HepG2 (cell line): ENCODE data around the gene EWSR1. TPM values are rescaled to one million over a fixed set of nuclear protein-coding genes. Genes with fewer than 3 reads are reported as not detected.

ENCODE experiments used
- ATAC-seq: fragments of 200-7000 bp; cut with Tn5 transposase; 3 replicates; pipeline ENCODE4 v1.9.1; 2020; ENCODE audit warnings: mild to moderate bottlenecking, moderate library complexity
- BruUV-seq: library from RNA; stranded (reverse); fragments of 400-500 nt; replicated peaks from 2 replicates; lab custom pipeline; 2021; lab: Mats Ljungman, UMichigan
- CTCF ChIA-PET: fragments of 300-600 bp; formaldehyde crosslinking; extraction: SDS; loops from one replicate; lab custom pipeline; 2021; ENCODE audit warnings: low total read pairs, inconsistent platforms, low intra/inter-chr PET ratio; lab: Yijun Ruan, JAX
- POLR2A ChIA-PET: fragments of 350-600 bp; sonication (Branson Sonifier 250); formaldehyde crosslinking; loops from one replicate; lab custom pipeline; 2020; ENCODE audit warnings: antibody characterized with exemption, inconsistent platforms; lab: Yijun Ruan, JAX
- DNase-seq: peaks from one replicate; pipeline ENCODE4 v3.0.0-alpha.2; 2015; ENCODE audit warnings: low spot score
- FAIRE-seq: peaks from 3 replicates; lab custom pipeline; 2011; peaks lifted over from hg19 to GRCh38; lab: Jason Lieb, UNC
- H2AFZ ChIP-seq: one replicate; pipeline ENCODE4 v1.6.1; 2011; ENCODE audit warnings: low read length, inconsistent platforms
- H3K27ac ChIP-seq: fragments of 300-600 bp; 3 replicates; pipeline ENCODE4 v1.8.0; 2011; ENCODE audit warnings: mixed run types, mild to moderate bottlenecking, mixed read lengths, low read length, inconsistent platforms; ENCODE audit not compliant: insufficient read depth; ENCODE audit errors: extremely low read length
- H3K27me3 ChIP-seq, 2 experiments: fragments of 200-600 bp in 1 of 2; 2 replicates in 1 of 2; 3 replicates in 1 of 2; pipeline versions ENCODE4 v1.6.0 to v1.8.0; 2011; ENCODE audit warnings: low read length in 2 of 2, mild to moderate bottlenecking in 2 of 2, moderate library complexity in 2 of 2, inconsistent platforms in 1 of 2; ENCODE audit not compliant: insufficient read depth in 2 of 2, control insufficient read depth in 1 of 2
- H3K36me3 ChIP-seq, 2 experiments: fragments of 200-600 bp in 1 of 2; replicated peaks in 1 of 2; 2 replicates in 1 of 2; 3 replicates in 1 of 2; pipeline versions ENCODE4 v1.5.1 to v1.8.0; 2011; ENCODE audit warnings: low read length in 2 of 2, inconsistent platforms in 1 of 2; ENCODE audit not compliant: insufficient read depth in 2 of 2, control insufficient read depth in 1 of 2
- H3K4me1 ChIP-seq: 2 replicates; pipeline ENCODE4 v1.5.1; 2012; ENCODE audit warnings: low read length, inconsistent platforms; ENCODE audit not compliant: insufficient read depth
- H3K4me2 ChIP-seq: 2 replicates; pipeline ENCODE4 v1.6.0; 2011; ENCODE audit warnings: low read depth, low read length, inconsistent platforms
- H3K4me3 ChIP-seq, 3 experiments: fragments of 200-600 bp in 1 of 3; sonication (generic), shearing (Covaris generic) in 1 of 3; replicated peaks in 1 of 3; 2 replicates each; pipeline ENCODE4 v1.5.1; 2011 to 2016; ENCODE audit warnings: low read length in 3 of 3, inconsistent platforms in 2 of 3, low read depth in 2 of 3, mild to moderate bottlenecking in 2 of 3, control low read depth in 1 of 3, mixed read lengths in 1 of 3; ENCODE audit not compliant: insufficient read depth in 1 of 3
- H3K79me2 ChIP-seq: one replicate; pipeline ENCODE4 v1.6.1; 2011; ENCODE audit warnings: low read length, inconsistent platforms; ENCODE audit not compliant: insufficient read depth
- H3K9ac ChIP-seq: 2 replicates; pipeline ENCODE4 v1.6.0; 2011; ENCODE audit warnings: mild to moderate bottlenecking, low read depth, low read length, inconsistent platforms; ENCODE audit not compliant: insufficient read depth
- H3K9me3 ChIP-seq: 2 replicates; pipeline ENCODE4 v1.5.1; 2012; ENCODE audit warnings: mild to moderate bottlenecking, low read length
- H4K20me1 ChIP-seq: 2 replicates; pipeline ENCODE4 v1.6.0; 2011; ENCODE audit warnings: inconsistent platforms, mild to moderate bottlenecking, low read length, moderate library complexity; ENCODE audit not compliant: insufficient read depth
- BRF2 ChIP-seq: sonication (generic); formaldehyde crosslinking; IDR thresholded peaks from 2 replicates; pipeline ENCODE4 v1.8.1; 2022; ENCODE audit warnings: mild to moderate bottlenecking, missing genetic modification reagents
- CEBPB ChIP-seq: IDR thresholded peaks from 2 replicates; pipeline ENCODE4 v1.6.1; 2011; ENCODE audit warnings: low read depth, low read length, improper control_type of control experiment, borderline replicate concordance
- DZIP1 ChIP-seq: sonication (generic); formaldehyde crosslinking; IDR thresholded peaks from 2 replicates; pipeline ENCODE4 v1.5.0; 2020; ENCODE audit warnings: mild to moderate bottlenecking, missing genetic modification reagents
- GLMP ChIP-seq: sonication (generic); formaldehyde crosslinking; IDR thresholded peaks from 2 replicates; pipeline ENCODE4 v1.9.0; 2021; ENCODE audit warnings: missing genetic modification reagents, mild to moderate bottlenecking, borderline replicate concordance
- MBNL3 ChIP-seq: fragments of 250-450 bp; sonication (Bioruptor Pico); conservative IDR thresholded peaks from 2 replicates; pipeline ENCODE4 v1.8.0; 2022; ENCODE audit warnings: mild to moderate bottlenecking, inconsistent platforms
- ZNF570 ChIP-seq: sonication (generic); formaldehyde crosslinking; IDR thresholded peaks from 2 replicates; pipeline ENCODE4 v1.4.0; 2020; ENCODE audit warnings: mild to moderate bottlenecking, missing genetic modification reagents, borderline replicate concordance
- ZNF639 ChIP-seq: conservative IDR thresholded peaks from 2 replicates; pipeline ENCODE4 v1.6.1; 2018; ENCODE audit warnings: missing genetic modification reagents
- ZNF713 ChIP-seq: sonication (generic); formaldehyde crosslinking; IDR thresholded peaks from 2 replicates; pipeline ENCODE4 v1.4.0; 2020; ENCODE audit warnings: mild to moderate bottlenecking, missing genetic modification reagents
- WGBS: methylation state at CpG from one replicate; pipeline ENCODE4 v1.1.6; 2017; ENCODE audit warnings: low lambda C conversion rate; 5-methylcytosine and 5-hydroxymethylcytosine counted together
- in situ Hi-C: cut with HindIII; loops from 2 replicates; pipeline ENCODE4 v1.10.0; 2017; ENCODE audit warnings: low pct_unique_long_range_greater_than_20kb; ENCODE audit not compliant: extremely low pct_ligation_motif_present
- intact Hi-C: fragments of 100-400 bp; cut with micrococcal nuclease; formaldehyde crosslinking; loops from one replicate; pipeline ENCODE4 v1.10.0; 2022; ENCODE audit not compliant: unreplicated experiment
- polyA plus RNA-seq, 8 experiments: library from polyadenylated mRNA; depleted of rRNA in 3 of 8; stranded (reverse) in 7 of 8; unstranded in 1 of 8; fragments of >200 nt; fragmentation: Illumina TruSeq in 4 of 8; extraction: Trizol in 4 of 8; gene quantifications; 2 replicates each; pipeline versions ENCODE4 v1.2.1 to v1.2.3, GENCODE V29; 2011 to 2016; ENCODE audit warnings: low read depth in 4 of 8, missing spikeins in 1 of 8, mixed read lengths in 1 of 8; ENCODE audit not compliant: insufficient read depth in 1 of 8
- total RNA-seq, 5 experiments: library from RNA; depleted of rRNA; stranded (reverse); fragments of >200 nt; fragmentation: Illumina TruSeq; extraction: Trizol; gene quantifications; 2 replicates each; pipeline ENCODE4 v1.2.3, GENCODE V29; 2016; ENCODE audit warnings: low read depth in 1 of 5

The EWSR1 gene
- total and polyA plus RNA-seq, 2 of the 13 experiments (the other 11 are each of a cell fraction or from before 2014, with no cell fraction given) = 211 to 326 TPM

DNA sequence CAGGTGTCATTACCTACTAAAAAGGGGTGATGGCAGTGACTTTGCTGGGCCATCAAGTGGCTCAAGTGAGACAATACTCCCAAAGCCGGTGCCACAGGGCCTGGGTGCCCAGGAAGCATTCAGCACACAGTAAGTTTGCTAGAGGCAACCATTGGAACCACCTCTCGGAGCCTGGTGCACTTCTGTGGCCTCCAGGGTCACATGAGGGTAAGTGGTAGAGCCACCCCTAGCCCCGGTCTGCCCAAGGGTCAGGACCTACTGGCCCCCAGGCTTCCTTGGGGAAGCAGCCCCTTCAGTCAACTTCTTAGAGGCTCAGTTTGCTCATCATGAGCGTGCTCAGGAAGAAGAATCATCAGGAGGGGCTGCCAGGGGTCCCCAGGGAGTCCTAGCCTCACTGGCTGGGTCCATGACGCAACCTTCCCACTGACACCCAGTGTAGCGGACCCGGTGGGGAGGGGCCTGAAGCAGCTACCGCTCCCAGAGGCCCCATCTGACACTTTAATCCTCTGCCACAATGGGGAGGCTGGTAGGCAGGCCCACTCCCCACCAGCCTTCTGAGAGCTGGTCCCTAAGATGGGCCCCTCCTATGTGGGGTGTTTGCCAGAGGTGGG is 64.9 kb downstream of the EWSR1 start:
- intact Hi-C loops = no loop called here
- H2AFZ ChIP-seq = no peak overlapping the region
- no peaks in the 10 kb centered on the region for H3K9me3 ChIP-seq
- WGBS = no CpG with 5 or more reads among the region's 8 CpGs
- DNase-seq = no peak
- no peak for FAIRE-seq
- peaks cover 12 to 28% of the 10 kb centered on the region in 2 experiments for H3K36me3 ChIP-seq
- H3K9ac ChIP-seq = no peak overlapping the region
- CTCF ChIA-PET = no interaction called here
- no TSS peak for BruUV-seq
- H4K20me1 ChIP-seq = no peaks in the 10 kb centered on the region
- POLR2A ChIA-PET = no interaction called here
- H3K27me3 ChIP-seq = no peaks in the 10 kb centered on the region
- H3K4me3 ChIP-seq = no peak overlapping the region
- ATAC-seq = no peak
- in situ Hi-C loops = no loop called here
- TF ChIP-seq ZNF639 (CRISPR knock-in tag) = no peak
- no peak for TF ChIP-seq MBNL3 (CRISPR knock-in tag)
- 0 out of 2 replicates have a peak, but pooled peaks have one; percentile 15 for TF ChIP-seq CEBPB
- peaks cover 14% of the 10 kb centered on the region for H3K4me1 ChIP-seq
- no peak overlapping the region for H3K4me2 ChIP-seq
- no peaks in the 10 kb centered on the region for H3K79me2 ChIP-seq
- no peak overlapping the region for H3K27ac ChIP-seq

- Histone ChIP-seq H3K4me3 (no peak overlapping the region), H4K20me1 (no peaks in the 10 kb centered on the region), H3K9me3 (no peaks in the 10 kb centered on the region), H3K79me2 (no peaks in the 10 kb centered on the region), H3K27me3 (no peaks in the 10 kb centered on the region), H3K9ac (no peak overlapping the region), H3K4me2 (no peak overlapping the region), H2AFZ (no peak overlapping the region), H3K36me3 (peaks cover 16 to 39% of the 10 kb centered on the region in 2 experiments), H3K4me1 (peaks cover 14% of the 10 kb centered on the region), H3K27ac (no peak overlapping the region)
- no peak for FAIRE-seq
- ChIA-PET POLR2A (no interaction called here), CTCF (no interaction called here)
- 96% methylated on average over 6 of the region's 7 CpGs for WGBS
- no peak for DNase-seq
- BruUV-seq = no TSS peak
- in situ Hi-C loops = no loop called here
- intact Hi-C loops = no loop called here
- ATAC-seq = no peak
- TF ChIP-seq BRF2 (CRISPR knock-in tag) = no peak
- no peak for TF ChIP-seq GLMP (CRISPR knock-in tag)
- no peak for TF ChIP-seq DZIP1 (CRISPR knock-in tag)
- TF ChIP-seq ZNF570 = no peak
- TF ChIP-seq ZNF713 (CRISPR knock-in tag) = no peak
These were observed 66.1 kb downstream of the EWSR1 start for GRCh38 chr22:29334148-29334547.
